Hepatic stellate cell (primary cell): ENCODE results near the gene LAMC3.

Experiments
- DNase-seq: peaks from one replicate; pipeline ENCODE4 v3.0.0; 2011; ENCODE audit warnings: low spot score

LAMC3 gene

DNA sequence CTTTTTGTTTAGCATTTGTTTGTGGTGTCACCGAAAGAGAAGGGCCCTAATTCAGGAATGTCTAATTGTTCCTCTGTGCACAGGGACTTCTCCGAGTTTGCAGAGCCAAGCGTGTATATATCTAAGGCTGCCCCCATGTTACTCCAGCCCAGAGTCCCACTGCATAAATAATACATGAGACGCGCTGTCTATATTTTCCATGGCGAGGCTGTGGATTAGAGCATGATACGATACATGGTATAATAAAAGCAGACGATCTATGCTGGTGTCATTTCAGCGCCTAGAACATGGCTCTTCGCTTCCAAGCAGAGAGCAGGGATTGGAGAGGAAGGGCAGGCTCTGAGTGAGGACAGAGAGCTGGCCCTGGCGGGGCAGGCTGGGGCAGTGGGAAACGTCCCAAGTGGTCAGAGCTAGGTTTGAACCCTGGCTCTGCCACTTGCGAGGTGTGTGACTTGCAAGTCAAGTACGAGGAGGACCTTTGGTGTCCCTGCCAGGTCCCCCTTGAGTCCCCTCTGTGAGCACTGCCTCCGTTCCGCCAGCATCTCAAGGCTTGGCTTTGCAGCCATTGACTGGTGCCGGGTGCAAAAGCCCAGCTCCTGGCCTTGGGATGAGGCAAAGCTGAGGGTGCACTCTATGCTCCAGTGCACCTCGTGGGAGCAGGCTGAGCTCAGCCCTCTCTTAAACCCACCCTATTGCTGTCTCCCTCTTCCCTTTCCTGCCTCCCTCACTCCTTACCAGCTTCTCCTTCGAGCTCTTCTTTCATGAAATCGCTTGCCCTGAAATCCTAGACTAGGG, 29.2 kb upstream of the LAMC3 start:
- no peak for DNase-seq

DNA sequence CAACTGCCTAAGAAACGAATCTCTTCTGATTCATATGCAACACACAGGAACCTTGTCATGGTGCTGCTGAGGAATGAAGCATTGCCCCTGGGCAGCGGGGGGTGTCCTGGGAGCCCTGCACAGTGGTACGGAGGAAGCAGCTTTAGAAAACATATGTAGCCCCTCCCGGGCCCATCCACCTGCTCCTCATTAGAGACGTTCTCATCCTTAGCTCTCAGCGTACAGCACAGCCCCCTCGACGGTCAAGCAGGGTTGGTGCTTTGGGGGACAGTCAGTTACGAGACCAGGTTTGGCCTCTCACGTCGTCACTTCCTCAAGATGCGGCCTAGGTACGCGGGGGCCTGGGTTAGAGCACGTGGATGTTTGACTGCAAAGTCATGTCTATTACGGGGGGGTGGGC, 28.4 kb upstream of the LAMC3 start:
- no peak for DNase-seq

DNA sequence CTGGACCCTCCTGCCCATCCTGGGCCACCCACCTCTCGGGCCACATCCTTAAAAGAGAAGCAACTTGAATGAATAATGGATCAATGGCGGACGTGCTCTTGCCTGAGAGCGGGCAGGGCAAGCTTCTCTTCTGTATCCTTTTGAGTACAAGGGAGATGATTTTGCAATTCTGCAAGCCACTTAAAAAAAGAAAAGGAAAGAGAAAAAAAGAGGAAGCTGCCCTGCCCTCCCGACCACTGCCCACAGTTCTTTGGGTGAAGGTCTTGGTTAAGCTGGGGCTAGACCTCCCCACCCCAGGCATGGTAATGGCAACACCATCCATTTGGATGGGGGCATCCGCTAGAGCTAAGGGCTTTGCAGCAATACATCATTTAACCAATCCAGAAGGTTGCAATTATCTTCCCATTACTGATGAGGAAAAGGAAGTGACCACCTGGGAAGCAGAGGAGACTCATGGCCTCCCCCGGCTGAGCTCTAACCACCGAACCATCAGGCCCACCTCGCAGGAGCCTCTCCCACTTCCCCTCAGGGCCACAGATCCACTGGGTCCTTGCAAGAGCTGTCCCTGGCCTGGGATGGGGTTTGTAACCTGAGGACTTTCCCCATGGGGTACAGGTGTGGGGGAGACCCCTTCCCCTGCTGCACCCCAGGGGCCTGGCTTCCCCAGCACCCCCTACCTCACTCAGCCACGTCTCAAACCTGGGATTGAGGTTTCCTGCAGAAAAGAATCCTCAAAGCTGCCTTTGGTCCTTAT, 27.8 kb upstream of the LAMC3 start:
- DNase-seq = no peak

DNA sequence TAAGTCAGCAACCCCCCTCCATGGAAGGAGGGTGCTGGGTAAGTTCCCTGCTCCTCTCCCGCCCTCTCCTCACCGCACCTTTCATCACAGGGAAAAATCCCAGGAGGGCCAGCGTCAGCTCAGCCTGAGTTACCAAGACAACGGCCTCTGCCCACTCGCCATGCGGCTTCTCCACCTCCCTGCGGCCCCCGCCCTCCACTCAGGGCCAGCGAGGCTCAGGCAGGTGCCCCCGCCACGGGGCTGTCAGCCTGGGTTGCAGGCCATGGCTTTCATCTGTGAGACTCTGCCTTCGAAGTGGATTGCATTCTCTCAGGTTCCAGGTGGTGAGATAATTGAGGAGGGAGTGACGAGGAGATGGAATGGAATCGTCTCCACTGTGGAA, 27.2 kb upstream of the LAMC3 start:
- no peak for DNase-seq

DNA sequence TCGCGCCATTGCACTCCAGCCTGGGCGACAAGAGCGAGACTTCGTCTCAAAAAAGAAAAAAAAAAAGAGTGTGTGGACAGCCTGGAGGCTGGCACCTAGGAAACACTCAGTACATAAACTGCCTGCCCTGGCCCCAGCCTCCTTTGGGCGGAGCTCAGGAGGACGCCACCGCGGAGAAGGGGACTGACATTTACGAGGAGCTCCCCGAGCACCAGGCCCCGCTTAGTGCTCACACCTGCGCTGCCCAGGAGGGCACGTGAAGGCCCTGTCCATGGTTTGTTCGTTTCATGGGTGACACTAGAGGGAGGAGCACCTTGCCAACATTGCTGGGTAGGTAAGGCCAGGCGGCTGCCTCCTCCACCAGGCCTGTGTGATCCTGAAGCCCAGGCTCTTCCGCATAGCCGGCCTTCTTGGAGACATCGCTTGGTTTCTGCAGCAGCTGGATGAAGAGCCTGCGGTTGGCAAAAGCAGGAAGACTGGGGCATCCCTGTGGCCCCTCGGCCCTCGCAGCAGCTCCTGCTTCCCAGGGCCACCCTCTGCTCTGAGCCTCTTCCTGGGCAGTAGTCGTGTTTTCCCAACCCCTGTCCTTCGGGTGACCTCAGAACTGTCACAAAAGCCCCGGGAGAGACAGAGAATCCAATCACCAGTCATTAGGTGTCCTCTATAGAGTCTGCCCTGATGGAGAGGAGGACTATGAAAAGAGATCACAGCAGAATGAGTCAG, 26.2 kb upstream of the LAMC3 start:
- DNase-seq = no peak

DNA sequence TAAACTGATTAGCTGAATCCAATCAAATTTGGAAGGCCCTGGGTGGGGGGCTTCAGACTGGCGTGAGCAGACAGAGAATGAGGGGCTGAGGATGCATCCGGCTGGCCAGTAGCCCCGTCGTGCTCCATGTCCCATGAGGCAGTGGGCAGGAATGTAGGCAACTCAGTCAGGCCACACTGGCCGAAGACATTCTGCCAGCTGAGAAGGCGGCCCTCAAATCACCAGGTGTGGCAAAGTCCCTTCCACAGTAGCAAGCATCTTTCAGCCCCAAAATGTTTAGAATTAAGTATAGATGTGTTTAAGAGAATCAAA, 25.7 kb upstream of the LAMC3 start:
- DNase-seq = no peak

DNA sequence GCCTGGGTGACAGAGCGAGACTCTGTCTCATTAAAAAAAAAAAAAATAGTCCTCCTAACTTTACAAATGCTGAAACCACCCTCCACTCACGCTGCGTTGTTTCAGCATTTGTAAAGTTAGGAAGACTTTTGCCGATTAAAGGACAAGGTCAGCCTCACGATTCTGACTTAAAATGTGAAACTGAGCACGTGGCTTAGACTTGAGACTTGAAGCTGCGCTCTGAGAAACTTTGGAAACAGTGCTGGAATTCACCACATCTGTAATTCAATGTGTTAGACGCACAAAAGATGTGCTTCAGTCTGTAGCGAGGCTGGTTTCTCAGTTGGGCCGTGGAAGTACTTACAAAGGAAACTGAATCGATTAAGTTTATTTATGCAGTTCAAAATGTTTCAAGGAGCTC, 25.0 kb upstream of the LAMC3 start:
- DNase-seq = no peak

DNA sequence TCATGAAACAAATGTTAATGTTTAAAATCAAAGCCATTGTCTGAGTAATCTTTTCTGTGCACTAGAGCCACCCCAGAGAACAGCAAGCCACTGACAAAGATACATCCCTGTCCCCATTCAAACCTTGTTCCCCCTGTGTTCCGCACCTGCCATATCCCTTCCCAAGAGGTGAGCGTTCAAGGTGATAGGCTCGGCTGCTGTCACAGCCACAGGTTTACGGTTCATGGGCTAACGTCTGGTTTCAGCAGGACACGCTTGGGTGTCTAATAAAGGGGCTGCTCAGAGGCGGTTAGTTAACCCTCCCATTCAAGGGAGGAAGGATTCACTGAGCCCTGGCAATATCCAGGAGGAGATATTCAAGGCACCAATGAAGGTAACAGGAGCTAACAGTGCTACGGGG, 24.5 kb upstream of the LAMC3 start:
- DNase-seq = no peak

DNA sequence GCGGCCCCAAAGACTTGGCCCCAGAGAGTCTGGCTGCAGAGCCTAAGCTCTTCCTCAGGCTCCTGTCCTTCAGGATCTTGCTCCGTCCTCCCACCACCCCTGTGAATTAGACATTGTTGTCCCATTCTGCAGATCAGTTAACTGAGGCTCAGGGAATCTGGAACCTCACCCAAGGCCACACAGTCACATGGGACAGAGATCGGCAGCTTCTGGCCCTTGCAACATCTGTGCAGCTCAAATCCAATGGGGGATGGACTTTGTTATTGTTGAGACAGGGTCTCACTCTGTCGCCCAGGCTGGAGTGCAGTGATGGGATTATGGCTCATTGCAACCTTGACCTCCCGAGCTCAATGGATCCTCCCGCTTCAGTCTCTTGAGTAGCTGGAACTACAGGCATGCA, 23.9 kb upstream of the LAMC3 start:
- no peak for DNase-seq

DNA sequence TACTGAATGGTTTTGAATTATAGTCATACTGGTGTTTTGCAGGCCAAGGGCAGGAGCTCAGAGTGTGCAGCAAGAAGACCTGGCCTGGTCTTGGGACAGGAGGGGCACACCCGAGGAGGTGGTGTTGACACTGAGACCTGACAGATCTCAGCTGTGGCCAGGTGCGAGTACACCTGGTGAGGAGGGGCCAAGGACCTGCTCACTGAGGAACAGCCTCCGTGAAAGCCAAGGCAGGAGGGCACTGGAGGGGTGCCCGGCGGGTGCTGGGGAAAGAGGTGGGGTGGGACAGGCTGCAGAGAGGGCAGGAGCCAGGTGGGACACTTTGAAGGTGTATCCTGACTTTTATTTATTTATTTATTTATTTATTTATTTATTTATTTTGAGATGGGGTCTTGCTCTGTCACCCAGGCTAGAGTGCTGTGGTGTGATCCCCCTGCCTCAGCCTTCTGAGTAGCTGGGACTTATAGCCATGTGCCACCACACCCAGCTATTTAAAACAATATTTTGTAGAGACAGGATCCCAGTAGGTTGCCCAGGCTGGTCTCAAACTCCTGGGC, 23.3 kb upstream of the LAMC3 start:
- DNase-seq = no peak

DNA sequence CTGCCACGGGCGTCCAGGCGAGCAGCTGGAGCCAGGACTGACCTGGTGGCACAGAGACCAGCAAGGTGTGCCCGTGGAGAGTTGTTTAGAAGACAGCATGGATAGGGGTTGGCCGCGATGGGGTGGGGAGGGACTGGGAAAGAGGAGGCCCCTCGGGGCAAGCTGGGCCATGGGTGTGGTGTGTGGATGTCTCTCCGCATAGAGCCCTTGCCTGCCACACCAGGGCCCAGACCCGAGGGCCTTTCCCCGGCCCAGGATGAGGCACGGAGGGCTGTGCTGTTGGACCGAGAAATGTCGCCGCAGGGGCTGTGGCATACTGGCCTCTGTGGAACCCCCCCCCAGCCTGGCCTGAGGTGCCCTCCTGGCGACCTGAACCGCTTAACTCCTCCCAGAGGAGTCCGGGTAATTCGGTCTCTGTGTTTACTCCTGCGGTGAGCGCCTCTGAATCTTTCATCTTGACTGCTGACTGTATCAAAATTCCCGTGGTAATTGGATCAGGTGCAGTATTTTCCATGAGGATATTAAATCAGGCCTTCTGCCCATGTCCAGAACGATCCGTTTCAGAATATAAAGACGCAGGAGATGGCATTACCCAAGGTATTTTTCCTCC, 22.5 kb upstream of the LAMC3 start:
- no peak for DNase-seq

DNA sequence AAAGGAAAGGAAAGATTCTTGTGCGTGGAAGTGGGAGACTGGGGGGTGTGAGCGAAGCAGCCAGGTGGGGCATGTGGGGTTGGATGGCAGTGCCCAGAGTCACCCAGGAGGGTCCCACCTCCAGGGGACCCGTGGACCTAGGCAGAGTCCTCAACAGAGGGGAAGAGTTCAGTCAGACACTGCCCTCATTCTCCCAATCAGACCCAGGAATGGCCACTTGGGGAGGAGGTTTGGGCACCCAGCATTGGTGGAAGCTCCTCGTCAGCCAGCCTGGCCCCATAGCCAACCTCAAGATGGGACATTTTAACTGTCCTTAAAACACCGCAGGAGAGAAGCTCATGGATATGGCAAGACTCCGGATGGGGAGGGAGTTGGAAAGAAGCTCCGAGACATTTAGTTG, 21.9 kb upstream of the LAMC3 start:
- no peak for DNase-seq

DNA sequence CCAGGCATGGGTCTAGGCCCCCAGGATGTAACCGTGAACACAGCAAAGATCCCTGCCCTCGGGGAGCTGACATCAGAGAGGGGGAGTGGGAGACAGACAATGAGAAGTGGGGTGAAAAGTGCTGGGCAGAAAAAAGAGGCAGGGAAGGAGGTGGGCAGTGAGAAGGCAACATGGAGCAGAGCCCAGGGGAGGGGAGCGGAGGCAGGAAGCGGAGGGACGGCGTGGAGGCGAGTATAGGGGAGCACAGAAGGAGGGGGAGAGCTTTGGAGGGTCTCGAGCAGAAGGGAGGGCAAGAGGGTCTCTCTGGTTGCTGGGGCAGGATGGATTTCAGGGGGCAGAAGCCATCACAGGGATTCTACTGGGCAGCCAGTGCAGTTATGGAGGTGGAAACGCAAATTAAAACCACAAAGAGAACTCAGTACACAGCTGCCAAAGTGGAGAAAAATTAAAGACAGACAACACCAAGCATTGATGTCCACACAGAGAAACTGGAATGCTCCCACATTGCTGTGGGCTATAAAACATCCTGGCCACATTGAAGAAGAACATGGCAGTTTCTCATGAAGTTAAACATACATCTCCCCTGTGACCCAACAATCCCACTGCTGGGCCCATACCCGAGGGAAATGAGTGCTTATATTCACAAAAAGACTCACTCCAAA, 21.1 kb upstream of the LAMC3 start:
- DNase-seq = no peak

DNA sequence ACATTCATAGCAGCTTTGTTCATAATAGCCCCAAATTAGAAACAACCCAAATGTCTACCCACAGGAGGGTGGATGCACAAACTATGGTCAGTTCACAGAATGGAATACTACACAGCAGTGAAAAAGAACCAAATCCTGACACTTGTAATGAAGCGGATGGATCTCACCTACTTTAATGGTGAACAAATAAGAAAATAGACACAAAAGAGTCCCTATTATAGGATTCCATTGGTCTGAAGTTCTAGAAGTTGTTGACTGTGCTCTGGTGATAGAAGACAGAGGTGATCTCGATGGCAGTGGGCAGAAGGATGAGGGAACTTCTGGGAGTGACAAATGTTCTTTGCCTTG, 20.6 kb upstream of the LAMC3 start:
- DNase-seq = no peak

DNA sequence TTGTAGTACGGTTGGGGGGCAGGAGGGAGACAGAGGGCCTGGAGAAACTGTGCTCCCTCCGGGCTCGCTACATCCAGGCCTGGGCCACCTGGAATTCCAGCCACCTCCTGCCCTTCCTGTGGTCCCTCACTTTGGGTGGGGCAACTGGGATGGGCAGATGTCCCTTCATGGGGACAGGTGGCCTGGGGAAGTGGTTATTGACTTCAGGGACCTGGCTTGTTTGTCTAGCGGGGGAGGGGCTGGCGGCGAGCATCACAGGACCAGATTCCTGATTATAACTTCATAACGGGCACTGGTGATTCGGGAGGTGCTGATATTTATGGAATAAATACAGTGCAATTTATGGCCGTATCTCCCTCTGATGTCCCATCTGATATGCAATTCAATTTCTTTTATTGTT, 20.1 kb upstream of the LAMC3 start:
- no peak for DNase-seq

DNA sequence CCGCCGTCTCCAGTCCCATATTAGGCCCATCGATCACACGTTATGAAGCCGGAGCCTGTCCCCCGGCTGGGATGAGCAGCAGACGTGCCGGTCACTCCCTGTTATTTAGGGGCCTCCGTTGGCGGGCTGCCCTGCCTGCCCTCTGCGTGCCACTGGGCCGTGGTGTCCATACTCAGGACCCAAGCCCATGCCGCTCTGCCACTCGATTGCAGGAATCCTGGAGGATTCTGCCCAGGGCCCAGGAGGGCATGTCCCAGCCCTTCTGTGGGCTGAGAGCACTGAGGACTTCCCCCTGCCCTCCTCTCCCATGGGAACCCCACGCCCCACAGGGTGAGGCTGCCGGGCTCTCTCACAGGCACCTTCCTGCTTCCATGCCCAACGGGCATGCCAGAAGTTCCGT, 19.6 kb upstream of the LAMC3 start:
- DNase-seq = no peak

DNA sequence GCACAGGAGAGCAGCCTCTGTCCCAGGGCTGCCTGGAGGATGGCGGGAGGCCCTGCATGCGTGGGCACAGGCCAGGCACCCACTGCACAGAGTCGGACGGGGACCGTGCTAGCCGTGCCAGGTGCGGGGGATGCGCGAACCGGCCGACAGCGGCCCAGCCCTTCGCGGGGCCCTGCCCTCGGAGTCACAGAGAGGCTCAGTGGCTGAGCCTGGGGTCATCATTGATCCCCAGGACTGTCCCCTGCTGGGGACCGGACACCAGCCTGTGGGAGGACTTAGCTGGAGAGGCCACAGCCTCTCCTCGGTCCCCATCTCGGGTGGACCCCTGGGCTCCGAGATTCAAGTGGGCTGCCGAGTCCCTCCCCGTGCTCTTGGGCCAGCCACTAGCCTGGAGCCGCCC, 19.1 kb upstream of the LAMC3 start:
- DNase-seq = no peak

DNA sequence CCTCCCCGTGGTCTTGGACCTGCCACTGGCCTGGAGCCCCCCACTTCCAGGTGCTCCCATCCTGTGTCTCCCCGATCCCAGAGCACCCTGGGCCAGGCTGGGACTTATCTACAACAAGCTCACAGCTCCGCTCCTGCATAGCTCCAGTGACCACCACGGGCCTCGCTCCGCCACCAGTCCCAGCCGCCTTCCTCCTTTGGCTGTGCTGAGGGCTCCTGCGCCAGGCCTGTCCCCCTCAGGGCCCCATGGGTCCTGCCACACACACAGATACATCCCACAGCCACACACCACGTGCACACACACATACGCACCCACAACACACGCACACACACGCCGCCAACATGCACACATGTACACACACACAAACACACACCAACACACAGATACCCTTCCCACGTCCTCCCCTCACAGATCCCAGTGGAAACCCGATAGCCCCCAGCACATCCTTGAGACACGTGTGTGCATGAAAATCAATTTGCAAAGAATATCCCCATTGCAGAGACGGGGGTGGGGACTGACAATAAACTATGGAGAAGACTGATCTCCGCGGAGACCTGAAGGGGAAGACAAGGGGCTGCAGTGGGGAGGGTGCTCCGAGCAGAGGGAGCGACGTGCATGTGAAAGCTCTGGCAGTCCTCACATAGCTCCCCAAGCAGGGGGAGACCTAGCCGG, 18.5 kb upstream of the LAMC3 start:
- DNase-seq = no peak

DNA sequence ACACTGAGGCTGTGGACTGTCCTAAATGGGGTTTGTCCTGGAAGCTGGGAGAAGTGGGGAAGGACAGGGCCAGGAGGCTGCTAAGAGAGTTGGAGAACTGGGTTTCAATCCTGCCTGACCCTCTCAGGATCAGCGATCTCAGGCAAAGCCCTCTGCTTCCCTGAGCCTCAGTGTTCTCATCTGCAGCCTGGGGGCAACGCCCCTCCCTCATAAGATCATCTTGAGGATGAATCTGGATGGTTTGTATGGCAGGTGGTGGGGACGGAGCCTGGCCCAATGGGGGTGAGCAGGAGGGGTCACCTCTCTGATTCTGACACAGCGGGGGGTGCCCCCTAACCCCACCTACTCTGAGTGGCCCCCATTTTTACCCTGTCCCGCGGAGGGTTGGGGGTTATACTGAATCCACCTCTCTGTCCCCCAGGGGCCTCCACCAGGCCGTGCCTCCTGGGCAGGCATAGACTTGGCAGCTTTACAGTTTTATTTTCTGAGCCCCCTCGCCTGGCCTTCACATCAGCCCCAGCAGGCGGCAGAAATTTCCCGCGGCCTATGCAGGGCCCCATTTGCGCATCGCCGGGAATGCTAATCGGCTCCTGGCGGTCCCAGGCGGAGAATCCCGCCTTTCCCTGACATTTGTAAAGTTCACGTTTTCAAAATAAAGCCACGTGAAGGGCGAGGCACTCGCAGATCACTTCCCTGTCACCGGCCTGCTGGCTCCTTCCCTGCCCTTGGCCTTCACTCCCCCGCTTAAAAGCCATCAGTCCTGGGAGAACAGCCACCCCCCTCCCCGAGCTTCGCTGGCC, 17.8 kb upstream of the LAMC3 start:
- DNase-seq = no peak

DNA sequence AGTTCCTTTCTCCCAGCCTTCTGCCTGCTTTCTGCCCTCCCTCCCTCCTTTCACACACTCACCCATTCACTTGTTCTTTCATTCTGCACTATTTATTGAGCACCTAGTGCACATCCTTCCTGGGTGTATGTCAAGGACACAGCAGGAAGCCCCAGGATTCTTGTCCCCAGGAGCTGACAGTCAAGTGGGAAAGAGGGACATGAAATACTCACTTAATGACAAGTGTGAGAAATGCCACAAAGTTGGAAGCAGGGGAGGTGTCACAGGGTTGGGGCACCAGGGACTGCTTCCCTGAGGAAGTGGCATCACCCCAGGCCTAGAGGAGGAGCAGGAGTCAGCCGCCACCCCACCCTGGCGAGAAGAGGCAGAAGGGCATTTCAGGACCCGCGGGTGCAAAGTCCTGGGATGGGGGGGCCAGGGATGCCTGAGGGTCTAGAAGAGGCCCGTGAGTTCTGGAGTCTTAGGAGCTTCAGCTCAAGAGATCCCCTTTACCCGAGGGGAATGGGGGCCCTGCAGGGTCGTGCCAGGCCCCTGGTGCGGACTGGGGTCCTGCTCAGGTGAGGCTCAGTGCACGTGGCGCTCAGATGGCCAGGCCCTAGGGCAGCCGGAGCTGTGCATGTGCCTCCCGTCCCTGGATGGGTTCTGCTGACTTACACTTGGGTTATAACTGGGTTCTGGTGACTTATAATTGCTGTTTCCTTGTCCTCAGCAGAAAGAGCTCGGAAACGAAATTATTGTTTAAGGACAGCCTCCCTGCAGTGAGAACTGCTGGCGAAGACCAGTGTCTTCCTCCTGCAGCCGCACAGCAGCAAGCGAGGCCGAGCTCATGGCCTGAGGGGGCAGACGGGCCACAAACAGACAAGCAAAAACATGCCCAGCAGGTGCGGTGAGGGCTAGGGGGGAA, 16.9 kb upstream of the LAMC3 start:
- no peak for DNase-seq
